Nephron (organoid): ENCODE results near the gene ADM.

Experiments used
- H3K27ac Mint-ChIP-seq, 3 experiments: 2 replicates each; pipeline ENCODE4 v1.8.0; 2020; ENCODE audit warnings: mixed read lengths in 3 of 3, mild to moderate bottlenecking in 2 of 3, moderate library complexity in 1 of 3
- H3K27me3 Mint-ChIP-seq: 2 replicates; pipeline ENCODE4 v1.8.0; 2021; ENCODE audit warnings: low read depth, mild to moderate bottlenecking, moderate library complexity, mixed read lengths
- H3K36me3 Mint-ChIP-seq: 2 replicates; pipeline ENCODE4 v1.8.0; 2020; ENCODE audit warnings: low read depth, mixed read lengths
- H3K4me1 Mint-ChIP-seq: 2 replicates; pipeline ENCODE4 v1.8.0; 2020; ENCODE audit warnings: mixed read lengths
- H3K4me3 Mint-ChIP-seq, 3 experiments: 2 replicates each; pipeline ENCODE4 v1.8.0; 2020; ENCODE audit warnings: mild to moderate bottlenecking in 3 of 3, mixed read lengths in 3 of 3, moderate library complexity in 2 of 3
- H3K9me3 Mint-ChIP-seq: 2 replicates; pipeline ENCODE4 v1.8.0; 2020; ENCODE audit warnings: mixed read lengths
- TF ChIP-seq, protein P1 (sequence below), 3 experiments: fragments of 200-600 bp; sonication (generic); IDR thresholded peaks; one replicate each; pipeline ENCODE4 v1.5.0; 2021; ENCODE audit warnings: antibody characterized with exemption in 3 of 3; ENCODE audit not compliant: unreplicated experiment in 3 of 3

ADM gene

DNA sequence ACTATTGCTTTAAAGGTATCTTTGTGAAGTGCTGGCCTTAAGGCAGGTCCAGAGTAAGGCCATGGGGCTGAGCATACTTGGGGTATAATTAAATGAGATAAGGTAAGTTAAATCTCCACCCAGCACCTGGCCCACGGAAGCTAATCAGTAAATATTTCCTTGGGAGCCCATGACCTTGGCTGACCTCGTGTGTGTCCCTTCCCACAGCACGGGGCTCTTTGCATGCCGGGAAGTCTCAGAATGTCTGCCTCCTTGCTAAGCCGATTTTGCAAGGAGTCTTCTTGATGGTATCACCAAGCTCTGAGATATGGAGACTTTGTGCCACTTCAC is 46.5 kb downstream of the ADM start:
- Mint-ChIP-seq H3K27ac (peak overlapping the region; percentile 61 to 94 (median 93)), H3K4me1 (peaks cover 39% of the 10 kb centered on the region), H3K36me3 (no peaks in the 10 kb centered on the region), H3K9me3 (no peaks in the 10 kb centered on the region), H3K27me3 (no peaks in the 10 kb centered on the region), H3K4me3 (no peak overlapping the region)
- TF ChIP-seq, protein P1, sequence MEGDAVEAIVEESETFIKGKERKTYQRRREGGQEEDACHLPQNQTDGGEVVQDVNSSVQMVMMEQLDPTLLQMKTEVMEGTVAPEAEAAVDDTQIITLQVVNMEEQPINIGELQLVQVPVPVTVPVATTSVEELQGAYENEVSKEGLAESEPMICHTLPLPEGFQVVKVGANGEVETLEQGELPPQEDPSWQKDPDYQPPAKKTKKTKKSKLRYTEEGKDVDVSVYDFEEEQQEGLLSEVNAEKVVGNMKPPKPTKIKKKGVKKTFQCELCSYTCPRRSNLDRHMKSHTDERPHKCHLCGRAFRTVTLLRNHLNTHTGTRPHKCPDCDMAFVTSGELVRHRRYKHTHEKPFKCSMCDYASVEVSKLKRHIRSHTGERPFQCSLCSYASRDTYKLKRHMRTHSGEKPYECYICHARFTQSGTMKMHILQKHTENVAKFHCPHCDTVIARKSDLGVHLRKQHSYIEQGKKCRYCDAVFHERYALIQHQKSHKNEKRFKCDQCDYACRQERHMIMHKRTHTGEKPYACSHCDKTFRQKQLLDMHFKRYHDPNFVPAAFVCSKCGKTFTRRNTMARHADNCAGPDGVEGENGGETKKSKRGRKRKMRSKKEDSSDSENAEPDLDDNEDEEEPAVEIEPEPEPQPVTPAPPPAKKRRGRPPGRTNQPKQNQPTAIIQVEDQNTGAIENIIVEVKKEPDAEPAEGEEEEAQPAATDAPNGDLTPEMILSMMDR (IDR thresholded peaks at IDR 0.05; ENCODE audit: unreplicated experiment in 3 of 3): no peak

DNA sequence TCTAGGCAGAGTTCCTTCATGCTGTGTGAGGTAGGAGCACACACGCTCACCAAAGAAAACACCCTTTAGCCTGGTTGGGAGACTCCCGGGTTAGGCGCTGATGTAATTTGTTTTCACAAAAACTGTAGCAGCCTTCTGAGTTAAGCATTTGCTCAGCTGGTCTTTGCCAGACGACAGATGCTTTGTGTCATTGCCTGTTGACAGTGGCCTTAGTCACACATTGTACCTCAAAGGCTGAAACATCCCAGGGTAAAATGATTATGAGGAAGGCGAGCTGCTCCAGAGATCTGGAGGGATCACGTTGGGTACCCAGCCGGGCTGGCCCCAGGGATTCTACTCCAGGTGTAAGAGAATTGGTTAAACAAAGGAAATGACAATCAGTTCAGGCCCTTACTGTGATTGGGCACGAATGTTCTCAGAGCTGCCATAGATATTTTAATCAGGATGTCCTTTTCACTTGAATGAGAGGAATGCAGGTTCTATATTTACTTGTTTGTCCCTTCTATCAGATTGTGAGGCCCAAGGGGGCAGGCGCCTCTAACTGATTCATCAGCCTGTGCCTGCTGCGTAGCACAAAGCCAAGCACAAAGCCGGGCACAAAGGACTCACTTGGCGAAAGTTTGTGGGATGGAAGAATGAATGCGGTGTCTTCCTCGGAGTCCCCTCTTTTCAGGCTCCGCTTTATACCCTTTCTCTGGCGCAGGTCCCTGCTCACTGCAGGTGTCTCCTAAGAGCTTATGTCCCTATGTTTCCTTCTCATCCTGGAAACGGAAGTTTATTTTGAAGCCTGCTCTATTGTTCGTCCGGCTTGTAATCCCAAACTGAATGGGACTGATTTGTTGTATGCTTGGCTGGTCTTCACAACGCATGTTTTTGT is 47.1 kb downstream of the ADM start:
- peaks cover 39% of the 10 kb centered on the region for H3K4me1 Mint-ChIP-seq
- H3K27ac Mint-ChIP-seq: peak overlapping the region; percentile 61 to 94 (median 93)
- no peak overlapping the region for H3K4me3 Mint-ChIP-seq
- H3K36me3 Mint-ChIP-seq: no peaks in the 10 kb centered on the region
- H3K9me3 Mint-ChIP-seq: no peaks in the 10 kb centered on the region
- TF ChIP-seq, protein P1 (IDR thresholded peaks at IDR 0.05; ENCODE audit: unreplicated experiment in 3 of 3): no peak
- H3K27me3 Mint-ChIP-seq: no peaks in the 10 kb centered on the region

DNA sequence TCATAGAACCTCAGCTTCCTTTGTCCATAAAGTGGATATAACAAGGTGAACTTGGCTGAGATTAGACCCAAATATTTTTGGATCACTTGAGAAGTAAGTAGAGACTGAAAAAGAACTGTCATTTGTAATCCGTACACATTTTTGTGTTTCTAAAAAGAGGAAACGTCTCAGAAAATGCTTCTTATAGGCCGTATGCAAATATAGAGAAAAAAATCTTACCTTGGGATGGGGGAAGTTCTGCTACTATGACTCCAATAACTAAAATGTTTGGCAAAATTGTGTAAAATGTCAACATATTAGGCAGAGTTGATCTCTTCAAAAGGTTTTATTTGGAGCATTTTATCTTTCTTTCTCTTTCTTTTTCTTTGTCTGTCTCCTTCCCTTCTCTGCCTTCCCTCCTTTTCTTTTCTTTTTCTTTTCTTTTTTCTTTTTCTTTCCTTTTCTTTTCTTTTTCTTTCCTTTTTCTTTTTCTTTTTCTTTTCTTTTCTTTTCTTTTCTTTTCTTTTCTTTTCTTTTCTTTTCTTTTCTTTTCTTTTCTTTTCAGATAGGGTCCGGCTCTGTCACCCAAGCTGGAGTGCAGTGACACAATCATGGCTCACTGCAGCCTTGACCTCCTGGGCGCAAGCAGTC is 48.2 kb downstream of the ADM start:
- TF ChIP-seq, protein P1 (IDR thresholded peaks at IDR 0.05; ENCODE audit: unreplicated experiment in 3 of 3): no peak
- peak overlapping the region; percentile 29 to 93 (median 61) for H3K27ac Mint-ChIP-seq
- no peaks in the 10 kb centered on the region for H3K9me3 Mint-ChIP-seq

DNA sequence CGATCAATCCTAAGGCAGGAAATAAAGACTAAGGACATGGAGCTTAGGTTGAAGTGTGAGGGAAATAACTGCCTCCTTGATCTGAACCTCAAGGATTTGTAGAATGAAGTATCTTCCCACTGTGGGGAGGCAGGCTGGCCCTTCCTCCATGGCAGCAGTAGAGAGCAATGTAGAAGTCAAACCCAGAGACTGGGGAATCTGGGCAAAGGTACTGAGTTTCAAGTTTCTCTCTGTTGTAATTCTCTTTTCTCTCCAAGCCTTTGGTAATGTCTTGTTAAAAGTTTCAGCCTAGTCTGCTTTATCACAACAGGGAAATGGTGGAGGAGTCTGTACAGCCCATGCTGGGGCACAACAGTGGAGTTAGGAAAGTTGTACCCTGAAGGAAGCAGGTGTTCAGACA is 49.5 kb downstream of the ADM start:
- H3K4me1 Mint-ChIP-seq: peaks cover 39% of the 10 kb centered on the region
- no peak overlapping the region for H3K4me3 Mint-ChIP-seq
- H3K36me3 Mint-ChIP-seq: no peaks in the 10 kb centered on the region
- no peaks in the 10 kb centered on the region for H3K27me3 Mint-ChIP-seq
- H3K9me3 Mint-ChIP-seq: no peaks in the 10 kb centered on the region
- TF ChIP-seq, protein P1 (IDR thresholded peaks at IDR 0.05; ENCODE audit: unreplicated experiment in 3 of 3): no peak
- peak overlapping the region; percentile 20 to 79 (median 53) for H3K27ac Mint-ChIP-seq

More for the DNA sequence above, 48.2 kb downstream of the ADM start:
- Mint-ChIP-seq H3K4me1 (peaks cover 39% of the 10 kb centered on the region), H3K27me3 (no peaks in the 10 kb centered on the region), H3K36me3 (no peaks in the 10 kb centered on the region), H3K4me3 (no peak overlapping the region)

DNA sequence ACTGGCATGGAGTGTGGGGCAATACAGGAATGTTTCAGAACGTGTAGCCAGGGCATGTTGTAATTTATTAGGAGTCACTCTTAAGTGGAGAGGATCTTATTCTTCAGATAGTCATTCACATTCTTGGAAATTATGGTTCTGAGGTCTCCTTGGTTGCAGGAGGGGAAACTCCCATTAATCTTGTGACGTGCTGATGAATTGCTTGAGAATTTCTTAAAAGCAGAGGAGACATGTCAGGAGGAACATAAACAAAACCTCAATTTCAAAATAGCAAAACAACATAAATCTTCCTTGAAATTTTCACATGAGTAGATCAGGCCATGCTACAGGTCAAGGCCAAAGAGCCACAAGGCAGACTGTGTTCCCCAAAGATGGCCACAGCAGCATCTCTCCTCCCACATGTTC is 50.4 kb downstream of the ADM start:
- TF ChIP-seq, protein P1 (IDR thresholded peaks at IDR 0.05; ENCODE audit: unreplicated experiment in 3 of 3): no peak
- H3K27ac Mint-ChIP-seq: peak overlapping the region; percentile 6 to 83 (median 67)
- H3K27me3 Mint-ChIP-seq: no peaks in the 10 kb centered on the region
- H3K4me1 Mint-ChIP-seq: peaks cover 39% of the 10 kb centered on the region
- no peak overlapping the region for H3K4me3 Mint-ChIP-seq
- H3K9me3 Mint-ChIP-seq: no peaks in the 10 kb centered on the region
- no peaks in the 10 kb centered on the region for H3K36me3 Mint-ChIP-seq
